GM18517 (cell line): Measurements from ENCODE around the gene SV2C.

Experiments used
- ATAC-seq: cut with Tn5 transposase; IDR thresholded peaks from one replicate; pipeline ENCODE4 v1.9.1; 2021; ENCODE audit warnings: mild to moderate bottlenecking, moderate library complexity; ENCODE audit not compliant: unreplicated experiment

The SV2C gene

DNA sequence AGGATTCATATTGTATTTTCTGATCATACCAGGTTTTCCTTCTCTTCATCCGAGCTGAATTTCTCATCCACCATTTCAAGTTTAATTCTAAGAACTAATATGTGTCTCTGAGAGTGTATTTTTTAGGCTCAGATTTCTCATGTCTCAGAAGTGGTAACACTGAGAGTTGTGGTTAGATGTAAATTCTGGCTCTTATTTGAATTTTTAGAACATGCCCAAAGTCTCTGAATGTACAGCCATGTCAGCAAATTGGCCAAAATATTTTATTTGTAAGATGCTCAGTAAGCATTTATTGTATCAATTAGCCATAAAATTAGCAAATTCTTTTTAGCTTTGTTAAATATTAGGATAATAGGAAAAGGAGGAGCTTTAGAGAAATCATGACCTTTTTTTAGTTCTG is 16.6 kb downstream of the SV2C start:
- peak; percentile 53 for ATAC-seq

DNA sequence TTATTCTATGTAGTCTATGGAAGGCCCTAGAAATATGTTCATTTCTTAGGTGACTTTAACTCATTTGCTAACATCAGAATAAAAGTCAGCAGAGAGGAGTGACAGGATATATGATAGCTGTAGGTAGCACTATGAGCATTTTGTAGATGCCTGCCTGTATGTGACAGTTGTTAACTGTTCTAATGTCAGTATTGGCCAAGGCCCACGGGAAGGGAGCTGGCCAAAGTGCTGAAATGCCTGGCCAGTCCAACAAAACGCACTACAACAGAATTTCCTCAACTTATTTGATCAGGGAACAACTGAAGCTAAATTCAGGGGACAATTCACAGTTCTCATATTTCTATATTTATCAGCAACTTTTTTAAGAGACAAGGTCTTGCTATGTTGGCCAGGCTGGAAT is 20.8 kb downstream of the SV2C start:
- ATAC-seq, result no peak

DNA sequence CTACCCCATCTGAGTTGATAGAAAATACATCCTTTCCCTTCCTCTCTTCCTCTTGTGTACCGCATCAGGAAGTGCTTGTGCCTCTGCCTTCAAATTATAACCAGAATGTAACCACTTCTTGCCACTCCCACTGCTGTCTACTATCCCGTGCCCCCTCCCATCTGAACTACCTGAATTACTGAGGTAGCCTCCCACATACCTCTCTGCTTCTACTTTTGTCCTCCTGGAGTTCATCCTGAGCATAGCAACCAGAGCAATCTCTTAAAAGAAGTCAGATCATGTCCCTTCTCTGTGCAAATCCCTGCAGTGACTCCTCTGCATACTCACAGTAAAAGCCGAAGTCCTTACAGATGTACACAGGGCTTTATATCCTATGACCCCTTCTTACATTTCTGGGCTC is 23.0 kb downstream of the SV2C start:
- no peak for ATAC-seq

DNA sequence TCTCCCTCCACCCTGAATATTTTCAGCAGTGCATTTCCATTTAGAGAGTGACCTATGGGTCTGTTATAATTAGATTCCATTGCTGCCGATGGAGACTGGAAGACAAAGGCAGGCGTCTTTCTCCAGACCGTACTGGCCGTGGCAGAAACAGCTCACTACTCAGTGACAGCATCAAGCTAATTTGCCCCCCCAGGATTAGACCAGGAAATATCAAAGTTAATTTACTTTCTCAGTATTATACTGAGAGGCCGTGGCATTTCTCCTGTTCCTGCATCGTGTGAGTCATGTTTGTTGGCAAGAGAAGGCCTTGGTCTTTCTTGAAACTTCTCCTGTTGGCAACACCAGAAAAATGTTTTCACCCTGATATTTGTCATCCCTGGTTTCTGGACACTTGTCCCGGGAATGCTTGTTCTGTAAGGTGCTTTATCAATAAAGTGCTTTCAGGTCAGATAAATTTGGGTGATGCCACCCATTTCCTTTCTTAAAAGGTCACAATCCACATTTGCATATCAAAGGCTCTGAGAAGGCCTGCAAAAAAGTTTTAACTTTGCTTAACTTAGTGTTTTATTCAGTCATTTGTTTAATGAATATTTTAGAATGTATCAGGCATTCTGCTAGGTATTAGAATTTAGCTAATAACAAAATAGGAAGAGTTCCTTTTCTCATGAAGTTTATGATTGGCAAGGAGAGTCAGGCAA is 28.4 kb downstream of the SV2C start:
- ATAC-seq, result no peak

DNA sequence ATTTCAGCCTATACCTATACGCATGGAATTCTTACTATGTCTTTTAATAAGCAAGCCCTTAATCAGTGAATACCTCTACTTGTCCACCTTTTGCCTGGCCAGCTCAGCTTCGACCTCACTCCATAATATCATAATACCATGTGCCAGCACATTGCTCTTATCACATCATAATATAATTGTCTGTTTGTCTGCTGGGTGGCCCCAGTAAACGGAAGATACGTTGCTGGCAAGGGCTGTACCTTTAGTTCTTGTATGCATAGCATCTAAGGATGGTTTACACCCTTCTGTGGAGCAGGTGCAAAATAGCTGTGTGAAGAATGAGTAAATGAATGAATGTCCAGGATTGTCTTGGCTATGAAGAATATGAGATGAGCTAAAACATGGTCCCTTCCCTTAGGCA is 29.9 kb downstream of the SV2C start:
- no peak for ATAC-seq

DNA sequence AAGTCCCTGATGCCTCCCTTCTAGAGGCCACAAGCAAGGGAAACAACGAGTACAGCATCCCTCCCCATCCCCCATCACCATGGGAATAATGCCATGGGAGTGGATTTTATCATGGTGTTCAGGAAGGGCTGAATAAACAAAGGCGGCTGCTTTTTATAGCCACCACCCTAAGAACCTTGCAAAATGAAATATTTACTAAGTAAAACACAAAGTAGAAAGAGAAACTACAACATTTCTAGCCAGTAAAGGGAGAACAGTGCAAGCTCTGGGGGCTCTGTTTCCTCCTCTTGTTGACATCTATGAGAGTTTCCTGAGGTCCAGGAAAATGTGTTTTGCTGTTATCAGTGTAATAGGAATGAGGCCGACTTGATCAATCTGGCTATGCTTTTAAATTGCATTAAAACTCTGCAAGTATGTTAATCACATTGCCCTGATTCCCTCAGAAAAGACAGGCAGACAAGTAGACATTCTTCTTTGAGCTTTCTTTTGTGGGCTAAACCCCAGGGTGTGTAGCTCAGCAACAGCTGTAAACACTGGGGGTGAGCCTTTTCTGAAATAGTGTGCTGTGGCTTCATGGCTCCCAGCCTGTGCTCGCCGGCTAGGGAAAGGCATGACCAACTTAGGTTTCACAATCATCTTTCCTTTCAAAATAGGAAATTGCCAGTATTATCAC is 31.1 kb downstream of the SV2C start:
- no peak for ATAC-seq

DNA sequence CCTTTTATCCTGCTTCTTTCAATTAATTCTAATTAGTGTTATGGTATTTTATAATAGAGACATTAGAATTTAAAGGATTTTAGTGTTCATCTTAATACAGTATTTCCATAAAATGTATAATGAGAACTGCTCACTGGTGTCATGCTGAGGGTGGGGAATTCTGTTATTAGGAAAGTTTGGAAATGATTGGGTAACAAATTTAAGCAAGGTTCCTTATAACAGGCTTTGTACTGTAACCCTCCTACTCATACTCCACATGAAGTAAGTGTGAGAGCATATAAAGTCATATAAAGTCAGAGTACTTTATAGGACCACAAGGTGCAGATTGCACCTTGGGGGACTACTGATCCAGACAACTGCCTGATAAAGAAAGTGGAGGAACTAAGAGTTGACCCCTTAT is 42.2 kb downstream of the SV2C start:
- ATAC-seq, result no peak

DNA sequence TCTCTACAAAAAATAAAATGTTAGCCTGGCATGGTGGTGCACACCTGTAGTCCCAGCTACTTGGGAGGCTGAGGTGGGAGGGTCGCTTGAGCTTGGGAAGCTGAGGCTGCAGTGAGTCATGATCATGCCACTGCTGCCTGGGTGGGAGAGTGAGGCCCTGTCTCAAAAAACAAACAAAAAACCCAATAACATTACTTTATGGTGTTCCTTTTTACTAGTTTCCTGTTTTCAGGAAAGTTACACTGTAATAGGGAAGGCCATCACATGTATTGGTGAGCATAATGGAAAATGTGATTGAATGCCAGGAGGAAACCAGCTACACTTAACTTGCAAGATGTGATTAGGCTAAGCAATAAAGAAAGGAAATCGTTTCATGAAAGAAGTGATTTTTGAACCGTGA is 42.7 kb downstream of the SV2C start:
- ATAC-seq, result no peak

DNA sequence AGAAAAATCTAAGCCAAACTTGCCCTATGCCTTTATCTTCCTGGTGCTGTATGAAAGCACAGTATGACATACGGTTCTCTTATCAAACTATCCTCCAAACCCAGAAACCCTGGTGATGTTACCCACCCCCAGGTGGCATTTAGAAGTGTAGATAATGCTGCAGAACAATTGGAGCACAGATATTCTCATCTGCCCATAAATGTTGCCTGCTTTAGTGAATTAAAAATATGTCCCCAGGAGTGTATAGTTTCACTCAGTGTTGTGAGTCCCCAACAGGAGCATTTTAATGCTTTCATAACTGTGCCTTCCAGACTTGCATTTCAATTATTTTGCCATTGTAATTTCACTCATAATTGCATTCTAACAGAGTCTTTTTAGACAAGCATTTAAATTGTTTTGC is 50.8 kb downstream of the SV2C start:
- no peak for ATAC-seq

DNA sequence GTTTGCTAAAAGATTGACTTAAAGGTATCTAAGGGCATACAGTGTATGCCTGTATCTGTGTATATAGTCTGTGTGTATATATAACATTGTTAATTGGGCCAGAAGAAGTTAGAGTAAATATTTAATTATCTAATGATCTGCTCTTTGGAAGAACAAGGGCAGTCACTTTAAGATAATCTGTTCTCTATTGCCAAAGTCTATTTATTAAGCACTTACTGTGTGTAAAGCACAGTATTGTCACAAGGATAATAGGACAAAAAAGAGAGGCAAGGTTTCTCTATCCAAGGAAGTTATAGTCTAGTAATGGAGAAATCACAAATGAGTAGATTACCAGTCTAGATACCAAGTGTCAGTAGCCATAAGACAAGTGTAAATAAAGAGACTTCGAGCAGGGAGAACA is 51.5 kb downstream of the SV2C start:
- ATAC-seq, result no peak

DNA sequence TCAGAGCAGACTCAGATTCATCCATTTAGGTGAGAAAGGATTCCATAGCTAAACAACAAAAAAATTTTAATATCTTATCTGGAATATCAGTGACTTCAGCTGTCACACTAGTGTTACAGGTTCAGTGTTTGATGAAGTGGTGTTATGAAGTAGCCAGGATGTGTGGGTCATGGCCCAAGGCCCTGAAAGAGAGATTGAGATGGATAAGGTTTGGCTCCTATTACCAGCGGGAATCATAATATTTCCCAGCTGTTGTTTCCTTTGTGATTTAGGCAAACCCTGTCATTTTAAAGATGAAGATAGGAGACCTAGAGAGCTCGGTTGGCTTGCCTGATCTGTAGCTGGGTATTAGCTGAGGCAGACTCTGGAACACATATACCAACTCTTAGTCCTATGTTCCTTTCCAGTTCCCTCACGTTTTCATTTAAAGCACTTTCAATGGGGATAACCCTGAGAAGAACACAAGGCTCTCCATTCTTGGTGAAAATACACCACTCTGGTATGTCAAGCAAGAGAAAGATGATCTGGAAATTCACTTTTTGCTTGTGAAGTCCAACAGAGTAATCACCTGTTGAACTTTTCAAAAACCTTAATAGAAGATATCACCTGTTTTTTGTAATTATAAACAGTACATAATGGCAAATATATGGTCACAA is 54.8 kb downstream of the SV2C start:
- no peak for ATAC-seq

DNA sequence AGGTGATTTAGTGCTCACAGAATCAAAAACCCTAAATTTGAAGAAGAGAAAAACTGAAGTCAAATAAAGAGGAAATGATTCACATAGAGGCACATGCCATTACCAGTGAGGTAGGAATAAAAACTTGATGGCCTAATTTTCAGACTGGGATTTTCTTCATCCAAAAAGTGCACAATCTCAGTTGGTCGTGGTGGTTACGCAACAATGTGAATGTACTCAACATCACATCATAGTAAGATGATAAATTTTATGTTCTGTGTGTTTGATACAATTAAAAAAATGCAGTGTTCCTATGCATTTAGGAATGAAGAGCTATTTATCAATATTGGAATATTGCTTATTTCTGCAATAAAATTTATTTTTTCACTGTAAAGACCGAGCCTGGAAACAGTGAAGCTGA is 60.7 kb downstream of the SV2C start:
- no peak for ATAC-seq

DNA sequence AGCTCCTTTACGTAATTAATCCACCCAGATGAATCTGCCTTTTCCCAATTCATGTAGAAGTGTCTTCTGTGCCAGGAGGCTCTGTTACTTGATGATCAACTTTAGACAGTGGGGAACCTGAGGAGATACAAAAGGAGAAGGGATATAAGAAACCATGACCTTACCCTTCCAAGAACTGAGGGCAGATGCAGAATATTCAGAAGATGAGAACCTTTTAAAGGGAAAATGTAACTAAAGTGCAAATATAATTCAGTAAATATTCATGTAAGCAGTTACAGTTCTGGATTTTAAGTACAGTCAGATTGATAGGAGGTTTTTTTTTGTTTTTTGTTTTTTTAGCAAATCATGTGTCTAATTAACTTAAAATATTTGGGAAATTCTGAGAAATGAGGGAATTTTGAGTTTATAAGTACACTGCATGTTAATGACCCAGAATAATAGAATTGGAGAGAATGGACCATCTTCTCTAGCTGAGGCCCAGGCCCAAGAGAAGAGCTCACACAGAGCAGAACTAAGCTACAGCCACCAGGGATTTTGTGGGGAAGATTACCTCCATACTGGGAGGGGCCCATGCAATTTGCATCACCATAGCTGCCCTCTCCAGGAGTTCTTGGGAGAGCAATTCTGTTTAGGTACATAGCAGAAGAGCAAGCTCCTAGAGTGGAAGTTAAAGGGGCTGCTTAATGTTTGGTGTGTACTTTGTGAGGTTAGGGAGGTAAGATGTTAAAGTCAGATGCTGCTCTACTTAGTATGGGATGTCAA is 61.5 kb downstream of the SV2C start:
- no peak for ATAC-seq

DNA sequence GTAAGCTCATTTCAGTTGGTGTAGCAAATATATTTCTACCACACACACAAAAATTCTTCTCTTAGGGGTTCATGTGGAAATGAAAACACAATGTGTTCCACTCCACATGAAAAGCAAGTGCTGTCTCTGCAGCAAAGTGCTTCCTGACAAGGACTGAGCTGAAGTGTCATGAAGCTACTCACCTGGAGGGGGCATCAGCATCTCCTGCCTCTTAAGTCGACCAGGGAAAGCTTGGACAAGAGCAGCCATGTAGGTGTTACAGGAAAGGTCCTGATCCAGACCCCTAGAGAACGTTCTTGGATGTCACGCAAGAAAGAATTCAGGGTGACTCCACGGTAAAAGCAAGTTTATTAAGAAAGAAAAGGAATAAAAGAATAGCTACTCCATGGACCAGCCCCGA is 62.8 kb downstream of the SV2C start:
- ATAC-seq, result no peak

DNA sequence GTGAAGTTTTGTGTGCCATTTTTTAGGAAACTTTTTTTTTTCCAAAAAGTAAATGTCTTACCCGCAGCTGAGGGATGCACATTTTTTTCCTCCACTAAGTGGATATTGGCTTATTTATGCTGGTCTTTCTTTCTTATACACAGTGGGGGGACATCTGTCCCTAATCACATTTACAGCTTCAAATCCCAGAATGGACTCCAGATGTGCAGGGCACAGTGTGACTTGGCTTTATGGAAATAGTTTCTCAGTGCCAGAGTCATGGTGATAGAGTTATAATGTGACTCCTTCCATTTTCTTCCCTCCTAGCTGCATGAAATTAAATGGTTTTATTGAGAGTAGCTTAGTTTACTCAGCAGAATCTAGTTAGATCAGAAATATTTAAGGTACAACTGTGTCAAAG is 66.5 kb downstream of the SV2C start:
- no peak for ATAC-seq

DNA sequence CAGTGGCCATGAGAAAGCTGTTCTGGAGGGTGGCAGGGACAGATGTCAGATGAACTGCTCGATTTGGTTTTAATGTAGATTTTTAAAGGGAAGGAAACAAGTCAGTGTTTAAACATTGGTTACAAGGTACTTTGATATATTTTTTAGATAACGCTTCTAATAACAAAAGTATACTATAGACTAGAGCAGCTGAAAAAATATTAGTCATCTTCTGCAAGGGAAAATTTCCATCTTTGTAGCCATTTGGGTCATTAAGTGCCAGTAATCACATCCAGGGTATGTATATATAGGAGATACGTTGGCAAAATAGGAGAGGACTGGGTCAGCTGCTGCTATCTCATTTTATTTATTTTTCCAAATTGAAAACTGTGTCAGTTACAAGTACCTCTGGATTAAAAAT is 69.0 kb downstream of the SV2C start:
- no peak for ATAC-seq

DNA sequence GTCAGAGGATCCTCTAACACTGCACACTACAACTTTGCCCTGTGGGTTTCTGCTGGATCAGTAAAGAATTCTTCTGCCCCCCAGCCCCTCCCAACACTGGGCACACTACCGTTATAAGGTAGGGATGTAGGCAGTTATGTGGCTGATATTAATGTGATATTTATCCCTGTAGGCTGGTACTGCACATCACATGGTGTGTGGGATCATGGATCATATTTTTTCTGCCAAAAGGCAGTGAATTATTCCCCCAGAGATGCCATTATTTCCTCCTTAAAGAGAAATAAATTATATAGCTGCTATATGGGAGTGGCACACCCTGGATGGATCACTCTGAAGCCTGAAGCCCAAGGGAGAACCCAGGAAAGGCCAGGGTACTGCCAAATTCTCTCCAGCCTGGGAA is 69.5 kb downstream of the SV2C start:
- ATAC-seq, result no peak

DNA sequence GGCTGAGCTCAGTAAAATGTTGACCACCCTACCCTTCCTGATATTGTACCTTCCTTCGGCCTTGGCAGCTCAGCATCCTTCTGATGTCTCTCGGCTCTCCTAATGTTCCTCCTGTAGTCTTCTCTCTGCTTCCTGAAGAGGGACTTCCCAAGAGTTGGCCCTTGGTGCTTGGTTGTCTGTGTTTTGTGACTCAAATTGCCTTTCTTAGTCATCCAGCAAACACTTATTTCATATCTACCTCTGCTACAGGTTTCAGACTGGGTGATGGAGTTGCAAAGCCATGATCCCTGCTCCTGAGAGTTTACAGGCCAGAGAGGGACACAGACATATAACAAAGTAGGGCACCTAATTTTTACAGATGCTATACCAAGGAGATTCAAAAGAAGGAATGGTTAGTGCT is 70.1 kb downstream of the SV2C start:
- ATAC-seq, result no peak

DNA sequence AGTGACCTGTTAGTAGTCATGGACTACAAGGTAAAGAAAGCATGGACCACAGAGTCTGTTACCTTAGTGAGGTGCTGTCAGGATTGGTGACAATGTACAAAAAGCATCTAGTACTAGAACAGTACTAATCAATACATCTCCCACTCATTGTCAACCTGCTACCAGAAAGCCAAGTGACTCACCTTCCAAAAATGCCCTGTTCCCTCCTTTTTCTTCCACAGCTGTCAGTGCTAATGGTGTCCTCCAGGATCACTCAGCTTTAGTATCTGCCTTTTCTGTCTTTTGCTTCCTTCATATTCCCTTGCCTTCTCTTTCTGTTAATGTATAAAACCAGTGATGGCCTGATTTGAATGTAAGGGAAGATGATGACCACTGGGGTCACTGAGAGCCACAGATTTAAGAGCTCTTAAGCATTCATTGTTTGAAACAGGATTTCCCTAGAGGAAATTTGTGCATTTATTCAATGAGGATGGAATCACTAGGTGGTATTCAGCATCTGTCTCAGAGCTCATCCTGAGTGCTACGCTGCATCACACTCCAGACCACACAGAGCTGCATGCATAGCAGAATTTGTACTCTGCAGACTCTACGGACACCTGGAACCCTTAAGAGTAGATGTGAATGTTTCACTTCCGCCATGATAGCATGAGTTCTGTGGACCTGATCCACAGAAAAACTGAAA is 71.0 kb downstream of the SV2C start:
- no peak for ATAC-seq

DNA sequence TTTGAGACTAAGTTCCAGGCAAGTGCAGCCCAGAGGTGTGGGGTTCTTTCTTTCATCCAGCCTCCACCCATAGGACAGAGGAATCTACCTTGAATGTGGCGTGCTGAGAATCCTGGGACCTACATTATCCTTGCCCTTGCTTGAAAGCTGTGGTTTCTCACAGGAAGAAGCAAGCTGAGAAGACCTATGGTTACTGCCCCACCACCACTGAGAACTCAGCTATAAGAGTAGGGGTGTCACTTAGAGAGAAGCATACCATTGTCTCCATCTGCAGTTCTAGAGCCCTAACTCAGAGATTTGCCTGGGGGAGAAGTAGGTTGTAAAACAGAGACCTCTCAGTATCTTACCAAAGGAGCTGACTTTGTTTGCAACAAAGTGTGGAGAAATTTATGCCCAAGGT is 72.4 kb downstream of the SV2C start:
- no peak for ATAC-seq

DNA sequence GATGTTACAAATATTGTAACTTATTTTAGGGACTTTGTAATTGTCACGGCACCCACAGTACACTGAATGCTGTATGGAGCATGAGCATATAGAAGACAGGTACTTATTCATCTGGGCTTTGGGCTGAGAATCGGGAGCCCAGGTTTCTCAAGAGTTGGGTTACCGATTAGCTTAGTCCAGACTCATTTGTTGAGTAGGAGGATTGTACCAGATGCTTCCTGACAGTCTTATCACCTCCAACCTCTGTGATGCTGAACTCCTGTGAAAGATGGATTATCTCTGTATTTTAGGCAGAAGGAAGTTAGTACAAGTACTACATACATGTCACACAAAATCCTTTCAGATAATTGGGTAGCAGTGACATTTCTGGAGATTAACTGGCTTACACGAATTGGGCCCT is 79.2 kb downstream of the SV2C start:
- ATAC-seq, result no peak
